GM12878 (cell line): ENCODE results near the gene NOS3. TPM values are rescaled to one million over a fixed set of nuclear protein-coding genes. Genes with fewer than 3 reads are reported as not detected.

Experiments
- ATAC-seq: fragments of 200-7000 bp; cut with Tn5 transposase; 3 replicates; pipeline ENCODE4 v1.9.1; 2020; ENCODE audit warnings: mild to moderate bottlenecking, moderate library complexity
- BruUV-seq: library from RNA; stranded (reverse); fragments of 400-500 nt; replicated peaks from 2 replicates; lab custom pipeline; 2021; lab: Mats Ljungman, UMichigan
- CTCF ChIA-PET: fragments of 300-600 bp; sonication (Branson Sonifier 250); formaldehyde crosslinking; extraction: SDS; loops from one replicate; lab custom pipeline; 2021; ENCODE audit warnings: inconsistent platforms; lab: Yijun Ruan, JAX
- POLR2A ChIA-PET: fragments of 350-600 bp; formaldehyde crosslinking; extraction: SDS; loops from one replicate; lab custom pipeline; 2021; ENCODE audit warnings: inconsistent platforms; lab: Charles Lee
- RAD21 ChIA-PET: fragments of 300-600 bp; sonication (Branson Sonifier 250); formaldehyde crosslinking; loops from one replicate; lab custom pipeline; 2023; ENCODE audit warnings: antibody characterized with exemption; ENCODE audit not compliant: unreplicated experiment; lab: Charles Lee
- SMC1A ChIA-PET: fragments of 300-600 bp; sonication (Branson Sonifier 250); formaldehyde crosslinking; loops from one replicate; lab custom pipeline; 2023; ENCODE audit not compliant: unreplicated experiment, uncharacterized antibody; lab: Charles Lee
- DNase-seq: peaks from one replicate; pipeline ENCODE4 v3.0.0-alpha.2; 2011; ENCODE audit warnings: low read depth, low spot score
- FAIRE-seq: peaks from 3 replicates; lab custom pipeline; 2011; peaks lifted over from hg19 to GRCh38; lab: Jason Lieb, UNC
- H2AFZ ChIP-seq: 2 replicates; pipeline ENCODE4 v1.6.0; 2011; ENCODE audit warnings: low read depth, low read length, control low read depth; ENCODE audit not compliant: control insufficient read depth
- H3K27ac ChIP-seq: 2 replicates; pipeline ENCODE4 v1.5.1; 2011; ENCODE audit warnings: control low read depth; ENCODE audit not compliant: control insufficient read depth, insufficient read depth
- H3K27me3 ChIP-seq, 2 experiments: replicated peaks in 1 of 2; 2 replicates each; pipeline versions ENCODE4 v1.6.0 to v1.6.1; 2011; ENCODE audit warnings: low read length in 1 of 2; ENCODE audit not compliant: control insufficient read depth in 2 of 2, insufficient read depth in 2 of 2
- H3K36me3 ChIP-seq, 2 experiments: 2 replicates each; pipeline ENCODE4 v1.5.1; 2011; ENCODE audit warnings: low read length in 1 of 2; ENCODE audit not compliant: control insufficient read depth in 2 of 2, insufficient read depth in 2 of 2
- H3K4me1 ChIP-seq: 2 replicates; pipeline ENCODE4 v1.6.1; 2011; ENCODE audit warnings: mild to moderate bottlenecking, low read length, moderate library complexity, mixed read lengths; ENCODE audit not compliant: control insufficient read depth, insufficient read depth
- H3K4me2 ChIP-seq: 2 replicates; pipeline ENCODE4 v1.6.0; 2011; ENCODE audit warnings: control low read depth; ENCODE audit not compliant: control insufficient read depth, insufficient read depth
- H3K4me3 ChIP-seq: fragments of 200-600 bp; sonication (generic); 2 replicates; pipeline ENCODE4 v1.5.1; 2016
- H3K79me2 ChIP-seq: 2 replicates; pipeline ENCODE4 v1.6.0; 2011; ENCODE audit warnings: low read length; ENCODE audit not compliant: control insufficient read depth, insufficient read depth
- H3K9ac ChIP-seq: 2 replicates; pipeline ENCODE4 v1.8.0; 2011; ENCODE audit warnings: low read length, control low read depth, mixed read lengths; ENCODE audit not compliant: control insufficient read depth, insufficient read depth
- H3K9me3 ChIP-seq: replicated peaks from 3 replicates; pipeline ENCODE4 v1.5.1; 2011; ENCODE audit warnings: mild to moderate bottlenecking, low read length; ENCODE audit not compliant: control insufficient read depth, insufficient read depth
- H4K20me1 ChIP-seq: 2 replicates; pipeline ENCODE4 v1.6.0; 2011; ENCODE audit not compliant: control insufficient read depth, insufficient read depth
- ETV6 ChIP-seq, 2 experiments: fragments of 450-650 bp in 1 of 2; IDR thresholded peaks in 1 of 2; conservative IDR thresholded peaks in 1 of 2; 2 replicates each; pipeline ENCODE4 v1.6.1; 2014; ENCODE audit warnings: antibody characterized with exemption in 1 of 2, borderline replicate concordance in 1 of 2, low read depth in 1 of 2, mild to moderate bottlenecking in 1 of 2, moderate library complexity in 1 of 2
- KDM1A ChIP-seq: fragments of 200-600 bp; sonication (generic); IDR thresholded peaks from 2 replicates; pipeline ENCODE4 v1.6.1; 2016; ENCODE audit warnings: borderline replicate concordance
- KLF5 ChIP-seq: fragments of 450-650 bp; IDR thresholded peaks from 2 replicates; pipeline ENCODE4 v1.6.1; 2014; ENCODE audit warnings: mild to moderate bottlenecking; ENCODE audit not compliant: partially characterized antibody
- NRF1 ChIP-seq: conservative IDR thresholded peaks from 2 replicates; pipeline ENCODE4 v1.6.1; 2011; ENCODE audit warnings: mild to moderate bottlenecking, low read depth, low read length, improper control_type of control experiment
- POU2F2 ChIP-seq: IDR thresholded peaks from 3 replicates; pipeline ENCODE4 v1.6.1; 2011; ENCODE audit warnings: low read depth, mild to moderate bottlenecking, low read length, borderline replicate concordance
- RAD51 ChIP-seq: fragments of 450-650 bp; IDR thresholded peaks from 2 replicates; pipeline ENCODE4 v1.6.1; 2016; ENCODE audit warnings: moderate library complexity, mild to moderate bottlenecking, inconsistent platforms
- RELA ChIP-seq: fragments of 450-650 bp; IDR thresholded peaks from 2 replicates; pipeline ENCODE4 v1.8.0; 2014; ENCODE audit warnings: borderline replicate concordance; ENCODE audit not compliant: partially characterized antibody
- SREBF2 ChIP-seq: IDR thresholded peaks from 2 replicates; pipeline ENCODE4 v1.6.1; 2012; ENCODE audit warnings: mild to moderate bottlenecking, low read length
- TBL1XR1 ChIP-seq: IDR thresholded peaks from 2 replicates; pipeline ENCODE4 v1.6.1; 2012; ENCODE audit warnings: low read depth, low read length, improper control_type of control experiment
- ZNF207 ChIP-seq: fragments of 450-650 bp; IDR thresholded peaks from 2 replicates; pipeline ENCODE4 v1.6.1; 2014; ENCODE audit warnings: antibody characterized with exemption, mild to moderate bottlenecking, borderline replicate concordance
- ZZZ3 ChIP-seq: IDR thresholded peaks from 2 replicates; pipeline ENCODE4 v1.6.1; 2011; ENCODE audit warnings: low read depth; ENCODE audit not compliant: control insufficient read depth, insufficient read length
- WGBS: methylation state at CpG from one replicate; pipeline ENCODE4 v1.1.6; 2016; ENCODE audit warnings: low lambda C conversion rate; ENCODE audit not compliant: insufficient replicate concordance, insufficient coverage; ENCODE audit errors: missing lambda C conversion rate; 5-methylcytosine and 5-hydroxymethylcytosine counted together
- in situ Hi-C: fragments of 300-500 bp; cut with MboI; formaldehyde crosslinking; loops from 9 replicates; pipeline ENCODE4 v1.14.3; 2018; ENCODE audit warnings: mixed read lengths
- intact Hi-C: fragments of 100-400 bp; cut with micrococcal nuclease; formaldehyde crosslinking; loops from one replicate; pipeline ENCODE4 v1.14.2; 2022; ENCODE audit not compliant: unreplicated experiment
- polyA plus RNA-seq, 11 experiments: library from polyadenylated mRNA; depleted of rRNA in 4 of 11; unstranded in 6 of 11; stranded (reverse) in 5 of 11; fragments of >200 nt; fragmentation: Nextera tagmentation in 4 of 11; fragmentation: Illumina TruSeq in 1 of 11; extraction: Ambion mirVana in 4 of 11; extraction: Trizol in 1 of 11; gene quantifications; 1 replicate in 1 of 11; 2 replicates in 10 of 11; pipeline versions ENCODE4 v1.2.1 to v1.2.3, GENCODE V29; 2011 to 2016; ENCODE audit warnings: inconsistent platforms in 2 of 11, missing spikeins in 2 of 11, low read depth in 1 of 11
- total RNA-seq, 4 experiments: library from RNA; depleted of rRNA in 3 of 4; stranded (reverse); fragments of >200 nt in 3 of 4; fragmentation: Illumina TruSeq in 1 of 4; extraction: Trizol in 1 of 4; gene quantifications; 2 replicates each; pipeline versions ENCODE4 v1.2.1 to v1.2.3, GENCODE V29; 2013 to 2021
- TF ChIP-seq, protein P1 (sequence below): fragments of 150-350 bp; IDR thresholded peaks from 2 replicates; pipeline ENCODE4 v1.6.1; 2014; ENCODE audit warnings: mild to moderate bottlenecking, low read depth, low read length
- TF ChIP-seq, protein P2 (sequence below): IDR thresholded peaks from 2 replicates; pipeline ENCODE4 v1.6.1; 2011; ENCODE audit warnings: low read depth, low read length, improper control_type of control experiment, borderline replicate concordance
- TF ChIP-seq, protein P3 (sequence below): fragments of 150-350 bp; IDR thresholded peaks from 2 replicates; pipeline ENCODE4 v1.6.1; 2016; ENCODE audit warnings: low read depth, low read length
- TF ChIP-seq, protein P4 (sequence below): fragments of 450-650 bp; IDR thresholded peaks from 2 replicates; pipeline ENCODE4 v1.6.1; 2017; ENCODE audit warnings: low read depth, mild to moderate bottlenecking, moderate library complexity

Gene NOS3
- total and polyA plus RNA-seq, 10 of the 15 experiments (the other 5 are each of a cell fraction or from before 2014, with no cell fraction given): 0.06 to 0.92 (median 0.30) TPM; not detected in 3

DNA sequence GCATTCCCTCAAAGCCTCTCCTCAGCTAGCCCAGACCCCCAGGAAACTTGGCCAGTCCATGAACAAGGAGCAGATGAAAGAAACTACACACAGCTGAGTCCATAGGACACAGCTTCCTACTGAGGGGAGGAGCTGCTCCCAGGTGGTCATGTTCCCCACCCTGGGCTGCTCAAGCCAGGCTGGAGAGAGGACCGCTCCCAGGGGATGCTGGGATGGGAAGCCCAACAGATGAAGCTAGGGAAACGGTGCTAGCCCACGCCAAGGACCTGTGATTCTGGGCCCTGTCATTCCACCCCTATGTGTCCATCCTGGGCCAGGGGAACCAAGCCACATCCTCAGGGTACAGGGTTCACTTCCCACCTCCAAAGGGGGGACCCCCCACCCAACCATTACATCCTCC is 31.7 kb upstream of the NOS3 start:
- H4K20me1 ChIP-seq: no peaks in the 10 kb centered on the region
- H3K4me3 ChIP-seq: no peak overlapping the region
- BruUV-seq: no TSS peak
- ATAC-seq (no peak), FAIRE-seq (no peak), DNase-seq (no peak)
- no peak overlapping the region for H3K9ac ChIP-seq
- no peaks in the 10 kb centered on the region for H3K9me3 ChIP-seq
- ChIA-PET RAD21 (no interaction called here), CTCF (interaction anchor here (0.7 to 0.8 kb wide), 2 partner anchors 57 to 61 kb away, joined by 3 read pairs; no protein-coding TSS in a partner anchor), POLR2A (interaction anchor here (0.5 kb wide), 1 partner anchor 556 kb away, joined by 3 read pairs; no protein-coding TSS in a partner anchor), SMC1A (no interaction called here)
- intact Hi-C loops: no loop called here
- WGBS: 56% methylated on average over 3 of the region's 3 CpGs
- no peaks in the 10 kb centered on the region for H3K4me1 ChIP-seq
- H3K27me3 ChIP-seq: no peaks in the 10 kb centered on the region; a peak in 2 of 4 replicates
- no peaks in the 10 kb centered on the region for H3K36me3 ChIP-seq
- H3K4me2 ChIP-seq: no peak overlapping the region
- H2AFZ ChIP-seq: no peak overlapping the region
- no peaks in the 10 kb centered on the region for H3K79me2 ChIP-seq
- no peak overlapping the region for H3K27ac ChIP-seq
- in situ Hi-C loops: no loop called here
- TF ChIP-seq, protein P1, sequence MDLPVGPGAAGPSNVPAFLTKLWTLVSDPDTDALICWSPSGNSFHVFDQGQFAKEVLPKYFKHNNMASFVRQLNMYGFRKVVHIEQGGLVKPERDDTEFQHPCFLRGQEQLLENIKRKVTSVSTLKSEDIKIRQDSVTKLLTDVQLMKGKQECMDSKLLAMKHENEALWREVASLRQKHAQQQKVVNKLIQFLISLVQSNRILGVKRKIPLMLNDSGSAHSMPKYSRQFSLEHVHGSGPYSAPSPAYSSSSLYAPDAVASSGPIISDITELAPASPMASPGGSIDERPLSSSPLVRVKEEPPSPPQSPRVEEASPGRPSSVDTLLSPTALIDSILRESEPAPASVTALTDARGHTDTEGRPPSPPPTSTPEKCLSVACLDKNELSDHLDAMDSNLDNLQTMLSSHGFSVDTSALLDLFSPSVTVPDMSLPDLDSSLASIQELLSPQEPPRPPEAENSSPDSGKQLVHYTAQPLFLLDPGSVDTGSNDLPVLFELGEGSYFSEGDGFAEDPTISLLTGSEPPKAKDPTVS: no peak
- TF ChIP-seq ZZZ3 (no peak), RELA (no peak), POU2F2 (no peak), ETV6 (conservative IDR thresholded peaks at IDR 0.05 in 1 of 2, IDR thresholded peaks at IDR 0.05 in 1 of 2; ENCODE audit: borderline replicate concordance in 1 of 2, low read depth in 1 of 2) (no peak), SREBF2 (no peak), ZNF207 (no peak), KLF5 (no peak), RAD51 (no peak), KDM1A (no peak), TBL1XR1 (no peak), NRF1 (no peak)
- TF ChIP-seq, protein P2, sequence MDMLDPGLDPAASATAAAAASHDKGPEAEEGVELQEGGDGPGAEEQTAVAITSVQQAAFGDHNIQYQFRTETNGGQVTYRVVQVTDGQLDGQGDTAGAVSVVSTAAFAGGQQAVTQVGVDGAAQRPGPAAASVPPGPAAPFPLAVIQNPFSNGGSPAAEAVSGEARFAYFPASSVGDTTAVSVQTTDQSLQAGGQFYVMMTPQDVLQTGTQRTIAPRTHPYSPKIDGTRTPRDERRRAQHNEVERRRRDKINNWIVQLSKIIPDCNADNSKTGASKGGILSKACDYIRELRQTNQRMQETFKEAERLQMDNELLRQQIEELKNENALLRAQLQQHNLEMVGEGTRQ: no peak
- TF ChIP-seq, protein P3, sequence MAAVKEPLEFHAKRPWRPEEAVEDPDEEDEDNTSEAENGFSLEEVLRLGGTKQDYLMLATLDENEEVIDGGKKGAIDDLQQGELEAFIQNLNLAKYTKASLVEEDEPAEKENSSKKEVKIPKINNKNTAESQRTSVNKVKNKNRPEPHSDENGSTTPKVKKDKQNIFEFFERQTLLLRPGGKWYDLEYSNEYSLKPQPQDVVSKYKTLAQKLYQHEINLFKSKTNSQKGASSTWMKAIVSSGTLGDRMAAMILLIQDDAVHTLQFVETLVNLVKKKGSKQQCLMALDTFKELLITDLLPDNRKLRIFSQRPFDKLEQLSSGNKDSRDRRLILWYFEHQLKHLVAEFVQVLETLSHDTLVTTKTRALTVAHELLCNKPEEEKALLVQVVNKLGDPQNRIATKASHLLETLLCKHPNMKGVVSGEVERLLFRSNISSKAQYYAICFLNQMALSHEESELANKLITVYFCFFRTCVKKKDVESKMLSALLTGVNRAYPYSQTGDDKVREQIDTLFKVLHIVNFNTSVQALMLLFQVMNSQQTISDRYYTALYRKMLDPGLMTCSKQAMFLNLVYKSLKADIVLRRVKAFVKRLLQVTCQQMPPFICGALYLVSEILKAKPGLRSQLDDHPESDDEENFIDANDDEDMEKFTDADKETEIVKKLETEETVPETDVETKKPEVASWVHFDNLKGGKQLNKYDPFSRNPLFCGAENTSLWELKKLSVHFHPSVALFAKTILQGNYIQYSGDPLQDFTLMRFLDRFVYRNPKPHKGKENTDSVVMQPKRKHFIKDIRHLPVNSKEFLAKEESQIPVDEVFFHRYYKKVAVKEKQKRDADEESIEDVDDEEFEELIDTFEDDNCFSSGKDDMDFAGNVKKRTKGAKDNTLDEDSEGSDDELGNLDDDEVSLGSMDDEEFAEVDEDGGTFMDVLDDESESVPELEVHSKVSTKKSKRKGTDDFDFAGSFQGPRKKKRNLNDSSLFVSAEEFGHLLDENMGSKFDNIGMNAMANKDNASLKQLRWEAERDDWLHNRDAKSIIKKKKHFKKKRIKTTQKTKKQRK: no peak
- TF ChIP-seq, protein P4, sequence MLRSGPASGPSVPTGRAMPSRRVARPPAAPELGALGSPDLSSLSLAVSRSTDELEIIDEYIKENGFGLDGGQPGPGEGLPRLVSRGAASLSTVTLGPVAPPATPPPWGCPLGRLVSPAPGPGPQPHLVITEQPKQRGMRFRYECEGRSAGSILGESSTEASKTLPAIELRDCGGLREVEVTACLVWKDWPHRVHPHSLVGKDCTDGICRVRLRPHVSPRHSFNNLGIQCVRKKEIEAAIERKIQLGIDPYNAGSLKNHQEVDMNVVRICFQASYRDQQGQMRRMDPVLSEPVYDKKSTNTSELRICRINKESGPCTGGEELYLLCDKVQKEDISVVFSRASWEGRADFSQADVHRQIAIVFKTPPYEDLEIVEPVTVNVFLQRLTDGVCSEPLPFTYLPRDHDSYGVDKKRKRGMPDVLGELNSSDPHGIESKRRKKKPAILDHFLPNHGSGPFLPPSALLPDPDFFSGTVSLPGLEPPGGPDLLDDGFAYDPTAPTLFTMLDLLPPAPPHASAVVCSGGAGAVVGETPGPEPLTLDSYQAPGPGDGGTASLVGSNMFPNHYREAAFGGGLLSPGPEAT: no peak
